CD4-positive, alpha-beta T cell treated with Interleukin-6 at 100 ng/mL for 8 hours (primary cell): Measurements from ENCODE around the gene SPDYE8.
"Not testable (repeated sequence)": the region's sequence is repeated elsewhere in the genome, so short reads cannot be mapped to it uniquely, and the experiment has no call there.

Experiments used
- DNase-seq: peaks from one replicate; pipeline ENCODE4 v3.0.0-alpha.2; 2020; ENCODE audit warnings: mixed read lengths, low spot score

SPDYE8 gene, protein sequence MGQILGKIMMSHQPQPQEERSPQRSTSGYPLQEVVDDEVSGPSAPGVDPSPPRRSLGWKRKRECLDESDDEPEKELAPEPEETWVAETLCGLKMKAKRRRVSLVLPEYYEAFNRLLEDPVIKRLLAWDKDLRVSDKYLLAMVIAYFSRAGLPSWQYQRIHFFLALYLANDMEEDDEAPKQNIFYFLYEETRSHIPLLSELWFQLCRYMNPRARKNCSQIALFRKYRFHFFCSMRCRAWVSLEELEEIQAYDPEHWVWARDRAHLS

GRCh38 chr7:73029666-73030065 is at the start of gene SPDYE8:
Gene SPDYE8, minus strand, starts transcription at chr7:73029766. Its CDS starts 1,800 bp downstream, at chr7:73027966.
- not testable (repeated sequence) for DNase-seq

DNA sequence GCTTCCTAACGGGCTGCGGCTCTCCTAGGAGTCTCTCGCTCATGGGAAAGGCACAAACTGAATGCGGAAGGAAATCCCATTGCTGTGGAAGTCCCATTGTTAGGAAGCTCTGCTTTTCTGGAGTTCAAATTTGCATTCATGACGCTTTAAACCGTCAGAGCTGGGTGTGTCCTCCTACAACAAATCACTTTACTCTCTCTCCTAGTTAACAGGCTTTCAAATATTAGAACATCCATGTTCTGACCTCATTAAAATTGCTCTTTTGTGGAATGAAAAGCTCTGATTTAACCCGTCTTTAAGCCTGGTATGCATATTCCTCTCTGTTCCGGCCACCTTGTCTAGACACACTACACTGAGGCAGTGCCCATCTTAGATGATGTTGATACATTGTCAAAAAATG is 28.2 kb upstream of the SPDYE8 start, which contains the start of gene SPDYE11:
TSS of gene SPDYE11 (minus strand) at position 101 of the 400 bp plus-strand sequence. CDS start 1,800 bp downstream, outside the sequence.
- not testable (repeated sequence) for DNase-seq

- not testable (repeated sequence) for DNase-seq
Measured at GRCh38 chr7:73006491-73006890, 23.1 kb downstream of the SPDYE8 start.

GRCh38 chr7:73005693-73006447 is 23.7 kb downstream of the SPDYE8 start:
- peak; percentile 78 for DNase-seq

- not testable (repeated sequence) for DNase-seq
Measured at GRCh38 chr7:73005356-73005692, 24.2 kb downstream of the SPDYE8 start.

- not testable (repeated sequence) for DNase-seq
Measured at GRCh38 chr7:72997887-72998468, 31.6 kb downstream of the SPDYE8 start.

DNA sequence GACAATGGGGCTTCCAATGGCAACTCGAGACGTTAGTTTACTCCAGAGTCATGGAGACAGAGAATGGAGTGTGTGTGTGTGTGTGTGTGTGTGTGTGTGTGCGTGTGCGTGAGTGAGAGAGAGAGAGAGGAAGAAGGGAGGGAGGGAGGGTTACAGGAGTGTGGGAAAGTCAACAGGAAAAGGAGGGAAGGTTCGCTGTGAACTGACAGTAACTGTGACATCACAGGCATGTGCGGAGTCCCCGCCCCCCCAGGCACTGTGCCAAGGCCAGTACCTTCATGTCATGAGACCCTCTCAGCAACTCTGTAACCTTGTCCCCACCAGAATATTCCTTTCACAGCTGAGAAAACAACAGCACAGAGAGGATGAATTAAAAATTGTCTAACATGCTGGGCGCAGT is 32.1 kb downstream of the SPDYE8 start:
- DNase-seq = not testable (repeated sequence)

DNA sequence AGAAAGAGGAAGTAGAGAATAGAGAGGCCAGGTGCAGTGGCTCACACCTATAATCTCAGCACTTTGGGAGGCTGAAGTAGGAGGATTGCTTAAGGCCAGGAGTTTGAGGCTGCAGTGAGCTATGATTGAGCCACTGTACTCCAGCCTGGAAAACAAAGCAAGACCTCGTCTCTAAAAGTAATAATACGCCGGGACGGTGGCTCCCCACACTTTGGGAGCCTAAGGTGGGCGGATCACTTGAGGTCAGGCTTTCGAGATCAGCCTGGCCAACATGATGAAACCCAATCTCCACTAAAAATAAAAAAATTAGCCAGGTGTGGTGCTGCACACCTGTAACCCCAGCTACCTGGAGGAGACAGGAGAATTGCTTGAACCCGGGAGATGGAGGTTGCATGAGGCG is 34.1 kb downstream of the SPDYE8 start:
- not testable (repeated sequence) for DNase-seq

GRCh38 chr7:72990146-72990913 is 39.2 kb downstream of the SPDYE8 start:
- DNase-seq = not testable (repeated sequence)

DNA sequence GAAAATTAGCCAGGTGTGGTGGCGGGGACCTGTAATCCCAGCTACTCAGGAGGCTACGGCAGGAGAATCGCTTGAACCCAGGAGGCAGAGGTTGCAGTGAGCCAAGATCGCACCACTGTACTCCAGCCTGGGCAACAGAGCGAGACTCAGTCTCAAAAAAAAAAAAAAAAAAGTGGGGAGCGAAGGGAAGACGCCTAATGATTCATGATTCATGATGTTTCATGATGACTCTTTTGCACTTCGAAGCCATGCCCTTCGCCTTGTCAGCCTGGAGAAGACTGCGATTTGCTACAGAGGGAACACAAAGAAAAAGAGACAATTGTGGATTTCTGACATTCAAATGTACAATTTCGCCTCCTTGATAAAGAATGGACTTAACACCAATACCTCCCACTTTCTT is 47.5 kb downstream of the SPDYE8 start:
- not testable (repeated sequence) for DNase-seq

DNA sequence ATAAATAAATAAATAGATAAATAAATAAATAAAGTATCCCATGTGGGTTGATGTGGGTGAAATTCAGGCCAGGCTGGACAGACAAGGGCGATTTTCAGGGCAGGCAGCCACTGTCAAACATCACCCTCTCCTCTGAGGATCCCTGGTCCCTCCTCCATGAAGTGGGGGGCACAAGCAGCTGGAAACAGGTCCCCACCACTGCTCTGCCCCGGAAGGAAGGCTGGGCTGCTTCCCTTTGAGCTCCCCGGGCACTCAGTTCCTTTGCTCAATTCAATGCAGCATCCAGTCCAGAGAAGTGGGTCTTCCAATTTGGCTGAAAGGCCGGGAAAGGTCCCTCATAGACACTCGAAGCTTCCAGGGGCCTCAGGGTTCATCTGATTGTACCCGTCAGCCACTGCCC is 49.2 kb downstream of the SPDYE8 start:
- not testable (repeated sequence) for DNase-seq

DNA sequence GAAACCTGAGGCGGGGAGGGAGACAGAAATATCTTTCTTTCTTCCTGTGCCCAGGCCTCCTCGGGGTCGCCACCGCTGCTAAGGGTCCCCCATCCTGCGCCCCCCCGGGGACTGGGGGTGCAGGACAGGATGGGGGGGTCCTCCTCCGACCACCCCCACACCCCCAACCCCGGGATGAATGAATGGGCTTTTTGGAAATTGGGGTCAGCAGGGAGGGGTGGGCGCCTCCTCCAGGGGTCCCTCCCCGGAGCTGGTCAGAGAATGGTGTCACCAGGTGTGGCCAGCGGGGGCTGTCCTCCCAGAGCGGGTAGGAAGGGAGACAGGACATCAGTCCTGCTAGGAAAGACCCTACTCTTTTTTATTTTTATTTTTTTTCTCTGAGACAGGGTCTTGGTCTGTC is 53.1 kb downstream of the SPDYE8 start:
- DNase-seq = not testable (repeated sequence)

GRCh38 chr7:72975656-72976286 is 53.8 kb downstream of the SPDYE8 start:
- DNase-seq = not testable (repeated sequence)

GRCh38 chr7:72974781-72975180 is 54.8 kb downstream of the SPDYE8 start:
- DNase-seq = not testable (repeated sequence)

DNA sequence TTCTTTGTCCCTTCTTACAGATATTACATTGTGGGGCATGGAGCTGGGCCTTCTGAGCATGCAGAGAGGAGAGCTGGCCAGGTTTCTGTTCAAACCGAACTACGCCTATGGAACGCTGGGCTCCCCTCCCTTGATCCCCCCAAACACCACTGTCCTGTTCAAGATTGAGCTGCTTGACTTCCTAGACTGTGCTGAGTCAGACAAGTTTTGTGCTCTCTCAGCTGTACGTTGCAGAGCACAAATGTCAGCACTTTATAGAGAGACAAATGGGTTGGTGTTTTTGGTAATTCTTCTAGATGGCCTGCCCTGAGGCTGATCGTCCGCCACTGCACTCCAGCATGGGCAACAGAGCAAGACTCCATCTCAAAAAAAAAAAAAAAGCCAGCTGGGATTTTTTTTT is 58.1 kb downstream of the SPDYE8 start:
- not testable (repeated sequence) for DNase-seq
